H1 (cell line): ENCODE data around the gene ASXL1. TPM values are rescaled to one million over a fixed set of nuclear protein-coding genes. Genes with fewer than 3 reads are reported as not detected.

Experiments
- BCL11A ChIP-seq, 2 experiments: IDR thresholded peaks; one replicate each; pipeline ENCODE4 v1.6.1; 2011; ENCODE audit warnings: low read depth in 2 of 2, low read length in 2 of 2, mild to moderate bottlenecking in 2 of 2
- HDAC2 ChIP-seq, 2 experiments: fragments of 300-600 bp in 1 of 2; sonication (generic) in 1 of 2; IDR thresholded peaks; 2 replicates each; pipeline ENCODE4 v1.6.1; 2011 to 2012; ENCODE audit warnings: low read depth in 2 of 2, low read length in 2 of 2, mild to moderate bottlenecking in 2 of 2, moderate library complexity in 2 of 2, borderline replicate concordance in 1 of 2, inconsistent platforms in 1 of 2
- KDM4A ChIP-seq: IDR thresholded peaks from one replicate; pipeline ENCODE4 v1.7.1; 2012; ENCODE audit warnings: low read depth, mild to moderate bottlenecking, moderate library complexity, low read length, inconsistent platforms; ENCODE audit not compliant: severe bottlenecking
- RXRA ChIP-seq: IDR thresholded peaks from 2 replicates; pipeline ENCODE4 v1.6.1; 2011; ENCODE audit warnings: low read depth, mild to moderate bottlenecking, low read length, moderate library complexity; ENCODE audit not compliant: insufficient read depth
- SAP30 ChIP-seq: fragments of 300-600 bp; sonication (generic); IDR thresholded peaks from 2 replicates; pipeline ENCODE4 v1.7.1; 2012; ENCODE audit warnings: low read length, moderate library complexity, mild to moderate bottlenecking, inconsistent platforms; ENCODE audit not compliant: insufficient read depth, insufficient replicate concordance
- SIN3A ChIP-seq, 2 experiments: IDR thresholded peaks in 1 of 2; conservative IDR thresholded peaks in 1 of 2; 2 replicates each; pipeline ENCODE4 v1.6.1; 2011 to 2012; ENCODE audit warnings: low read length in 2 of 2, improper control_type of control experiment in 1 of 2, low read depth in 1 of 2, mild to moderate bottlenecking in 1 of 2
- polyA plus RNA-seq, 7 experiments: library from polyadenylated mRNA; depleted of rRNA in 3 of 7; stranded (reverse) in 5 of 7; unstranded in 2 of 7; fragments of >200 nt in 5 of 7; fragments of 200-250 nt in 2 of 7; gene quantifications; 1 replicate in 5 of 7; 2 replicates in 1 of 7; 4 replicates in 1 of 7; pipeline versions ENCODE4 v1.2.1 to v1.2.3, GENCODE V29; 2011 to 2013; ENCODE audit warnings: missing spikeins in 2 of 7, mixed read lengths in 2 of 7
- total RNA-seq: library from RNA; stranded (reverse); fragmentation: NEBNext Ultra II Directional; extraction: Animal tissue kit (Norgen Biotek cat#: 25700); gene quantifications from 2 replicates; pipeline ENCODE4 v1.2.1, GENCODE V29; 2021
- TF ChIP-seq, protein P1 (sequence below): IDR thresholded peaks from 2 replicates; pipeline ENCODE4 v1.6.1; 2011; ENCODE audit warnings: low read depth, mild to moderate bottlenecking, low read length; ENCODE audit not compliant: insufficient read depth

ASXL1 gene
- total and polyA plus RNA-seq, 2 of the 8 experiments (the other 6 are each of a cell fraction or from before 2014, with no cell fraction given) = 10.6 to 26.5 TPM

GRCh38 chr20:32363492-32363891, 5.4 kb downstream of the ASXL1 start (continued):
- TF ChIP-seq, protein P1, sequence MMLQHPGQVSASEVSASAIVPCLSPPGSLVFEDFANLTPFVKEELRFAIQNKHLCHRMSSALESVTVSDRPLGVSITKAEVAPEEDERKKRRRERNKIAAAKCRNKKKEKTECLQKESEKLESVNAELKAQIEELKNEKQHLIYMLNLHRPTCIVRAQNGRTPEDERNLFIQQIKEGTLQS = no peak
- TF ChIP-seq KDM4A (no peak), BCL11A (IDR thresholded peaks at IDR 0.05; ENCODE audit: low read depth in 2 of 2, low read length in 2 of 2) (no peak), SIN3A (conservative IDR thresholded peaks at IDR 0.05 in 1 of 2, IDR thresholded peaks at IDR 0.05 in 1 of 2; ENCODE audit: low read depth in 1 of 2, low read length in 2 of 2) (no peak), HDAC2 (IDR thresholded peaks at IDR 0.05; ENCODE audit: borderline replicate concordance in 1 of 2, low read depth in 2 of 2, low read length in 2 of 2) (no peak), RXRA (no peak), SAP30 (no peak)
